Heart right ventricle (tissue), 16 donors: Measurements from ENCODE around the gene SH3PXD2B. TPM values are rescaled to one million over a fixed set of nuclear protein-coding genes. Genes with fewer than 3 reads are reported as not detected.

Experiments used
- ATAC-seq, 8 donors: fragments of 200-7000 bp; cut with Tn5 transposase; one replicate each; pipeline ENCODE4 v1.9.1; 2020; ENCODE audit warnings: mild to moderate bottlenecking in 8 of 8, moderate library complexity in 8 of 8, moderate number of reproducible peaks in 1 of 8
- DNase-seq, 2 donors: peaks; one replicate each; pipeline ENCODE4 v3.0.0-alpha.2; 2020
- H3K27ac ChIP-seq, 10 donors: fragments of 200-600 bp; sonication (generic) in 2 of 10; one replicate each; pipeline versions ENCODE4 v1.5.0 to v1.8.0; 2020 to 2022; ENCODE audit warnings: mild to moderate bottlenecking in 3 of 10
- H3K27me3 ChIP-seq, 7 donors: fragments of 200-600 bp; one replicate each; pipeline ENCODE4 v1.8.0; 2021 to 2022; ENCODE audit warnings: mild to moderate bottlenecking in 2 of 7
- H3K36me3 ChIP-seq, 9 donors: fragments of 200-600 bp; sonication (generic) in 1 of 9; one replicate each; pipeline versions ENCODE4 v1.5.0 to v1.8.0; 2020 to 2022; ENCODE audit warnings: mild to moderate bottlenecking in 2 of 9
- H3K4me1 ChIP-seq, 9 donors: fragments of 200-600 bp; sonication (generic) in 1 of 9; one replicate each; pipeline versions ENCODE4 v1.5.0 to v1.8.0; 2020 to 2022; ENCODE audit warnings: mild to moderate bottlenecking in 4 of 9
- H3K4me3 ChIP-seq, 10 donors: fragments of 200-600 bp; sonication (generic) in 2 of 10; one replicate each; pipeline versions ENCODE4 v1.5.0 to v1.8.0; 2020 to 2022; ENCODE audit warnings: mild to moderate bottlenecking in 7 of 10, moderate library complexity in 2 of 10
- H3K9me3 ChIP-seq, 11 donors: fragments of 200-600 bp in 10 of 11; sonication (generic) in 2 of 11; one replicate each; pipeline versions ENCODE4 v1.5.0 to v1.8.0; 2013 to 2022; ENCODE audit warnings: mild to moderate bottlenecking in 2 of 11, control low read depth in 1 of 11, moderate library complexity in 1 of 11
- WGBS, 2 donors: extraction: QIAGEN DNeasy Blood & Tissue Kit; methylation state at CpG; one replicate each; pipeline ENCODE4 v1.1.7; 2013; ENCODE audit warnings: inconsistent platforms in 1 of 2; 5-methylcytosine and 5-hydroxymethylcytosine counted together
- intact Hi-C, 10 donors: fragments of 100-400 bp; cut with DNase I; formaldehyde crosslinking; loops; one replicate each; pipeline versions ENCODE4 v1.11.1 to v1.14.2; 2022
- polyA plus RNA-seq, 2 donors: library from polyadenylated mRNA; stranded (reverse); fragments of 200-250 nt; gene quantifications; one replicate each; pipeline ENCODE4 v1.2.3, GENCODE V29; 2013
- total RNA-seq, 10 donors: library from RNA; stranded (reverse); fragmentation: NEBNext Ultra II Directional in 3 of 10; extraction: Animal tissue kit (Norgen Biotek cat#: 25700) in 3 of 10; gene quantifications; one replicate each; pipeline versions ENCODE4 v1.2.1 to v1.2.4, GENCODE V29; 2021 to 2023
- TF ChIP-seq, protein P1 (sequence below), 9 donors: fragments of 200-600 bp; sonication (generic) in 2 of 9; IDR thresholded peaks; one replicate each; pipeline versions ENCODE4 v1.5.0 to v1.8.0; 2021 to 2022; ENCODE audit warnings: antibody characterized with exemption in 9 of 9, mild to moderate bottlenecking in 5 of 9, moderate library complexity in 1 of 9
- donor health status: Arrhythmogenic right ventricular cardiomyopathy.
- donor health status: ischemic (EF 13 %, LVEDD 7.1; RV severe dilation, severe dysfunction).
- donor health status: healthy with polysubstance abuse.
- donor health status: DM: no; HTN: yes; CAD: no.
- donor health status: DM: no; HTN: no; CAD: no.
- donor health status: ischemic (EF 25% LVEDD 6.9; RV normal size, moderate dysfunction).
- donor health status: ischemic (EF 25% LVEDD 5.7; RV mildly dilated, moderate dysfunction).
- donor health status: healthy.
- donor health status: DM: yes; HTN: yes; CAD: no.
- donor health status: Ischemic cardiomyopathy.
- donor health status: ischemic (EF 35%, LVEDD 5.7; RV mildly dilated, moderate dysfunction).
- donor health status: nonischemic (EF 11% LVEDD 7.7; RV severe dilation, severe dysfunction).
- donor health status: DM: yes; HTN: yes; CAD: no.
- donor health status: PGD.
- donor health status: ischemic (EF 29% LVEDD 5.4; RV normal size, mild dysfunction).
- donor health status: nonischemic (EF 23%, LVEDD 6.1; RV moderate dilation, normal function).

Gene SH3PXD2B
- total and polyA plus RNA-seq, 12 donors, result 1.8 to 12.5 (median 5.5) TPM

- Histone ChIP-seq H3K36me3 (peaks cover 0 to 81% (median 0%) of the 10 kb centered on the region in 9 donors), H3K4me3 (no peak overlapping the region), H3K27ac (no peak overlapping the region), H3K9me3 (no peaks in the 10 kb centered on the region), H3K27me3 (no peaks in the 10 kb centered on the region), H3K4me1 (peaks cover 0 to 9% (median 0%) of the 10 kb centered on the region in 9 donors)
- 87 to 94% methylated on average over 3 of the region's 3 CpGs for WGBS, 2 donors
- intact Hi-C loops, result no loop called here
- DNase-seq, result no peak
- ATAC-seq, result no peak
- TF ChIP-seq, protein P1, sequence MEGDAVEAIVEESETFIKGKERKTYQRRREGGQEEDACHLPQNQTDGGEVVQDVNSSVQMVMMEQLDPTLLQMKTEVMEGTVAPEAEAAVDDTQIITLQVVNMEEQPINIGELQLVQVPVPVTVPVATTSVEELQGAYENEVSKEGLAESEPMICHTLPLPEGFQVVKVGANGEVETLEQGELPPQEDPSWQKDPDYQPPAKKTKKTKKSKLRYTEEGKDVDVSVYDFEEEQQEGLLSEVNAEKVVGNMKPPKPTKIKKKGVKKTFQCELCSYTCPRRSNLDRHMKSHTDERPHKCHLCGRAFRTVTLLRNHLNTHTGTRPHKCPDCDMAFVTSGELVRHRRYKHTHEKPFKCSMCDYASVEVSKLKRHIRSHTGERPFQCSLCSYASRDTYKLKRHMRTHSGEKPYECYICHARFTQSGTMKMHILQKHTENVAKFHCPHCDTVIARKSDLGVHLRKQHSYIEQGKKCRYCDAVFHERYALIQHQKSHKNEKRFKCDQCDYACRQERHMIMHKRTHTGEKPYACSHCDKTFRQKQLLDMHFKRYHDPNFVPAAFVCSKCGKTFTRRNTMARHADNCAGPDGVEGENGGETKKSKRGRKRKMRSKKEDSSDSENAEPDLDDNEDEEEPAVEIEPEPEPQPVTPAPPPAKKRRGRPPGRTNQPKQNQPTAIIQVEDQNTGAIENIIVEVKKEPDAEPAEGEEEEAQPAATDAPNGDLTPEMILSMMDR (IDR thresholded peaks at IDR 0.05), result no peak
These were observed 74.8 kb downstream of the SH3PXD2B start for GRCh38 chr5:172379481-172379880.

DNA sequence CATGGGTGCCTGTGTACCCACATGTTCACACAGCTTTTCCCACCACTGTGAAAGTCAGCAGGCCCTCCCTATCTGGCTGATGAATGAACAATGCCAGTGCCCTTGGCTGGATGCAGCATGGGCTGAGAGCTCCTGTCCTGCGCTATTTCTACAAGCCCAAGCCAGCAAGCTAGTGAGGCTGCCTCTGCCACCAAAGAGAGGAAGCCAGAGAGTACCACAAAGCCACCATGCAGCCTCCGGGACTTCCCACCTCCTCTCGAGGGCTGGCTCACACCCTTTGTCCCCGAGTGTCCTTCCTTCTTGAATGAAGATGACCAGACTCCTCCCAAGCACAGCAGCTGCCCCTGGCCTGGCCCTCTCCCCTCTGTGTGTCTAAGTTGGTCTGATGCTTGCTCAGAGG, 76.5 kb downstream of the SH3PXD2B start:
- Histone ChIP-seq H3K27me3 (no peaks in the 10 kb centered on the region), H3K4me3 (no peak overlapping the region), H3K36me3 (peaks cover 0 to 80% (median 0%) of the 10 kb centered on the region in 9 donors), H3K27ac (no peak overlapping the region), H3K4me1 (peaks cover 0 to 9% (median 0%) of the 10 kb centered on the region in 9 donors), H3K9me3 (no peaks in the 10 kb centered on the region)
- WGBS, 2 donors, result 74 to 88% methylated on average over 4 of the region's 4 CpGs
- no peak for ATAC-seq
- no peak for DNase-seq
- intact Hi-C loops, result no loop called here
- TF ChIP-seq, protein P1 (IDR thresholded peaks at IDR 0.05), result no peak

DNA sequence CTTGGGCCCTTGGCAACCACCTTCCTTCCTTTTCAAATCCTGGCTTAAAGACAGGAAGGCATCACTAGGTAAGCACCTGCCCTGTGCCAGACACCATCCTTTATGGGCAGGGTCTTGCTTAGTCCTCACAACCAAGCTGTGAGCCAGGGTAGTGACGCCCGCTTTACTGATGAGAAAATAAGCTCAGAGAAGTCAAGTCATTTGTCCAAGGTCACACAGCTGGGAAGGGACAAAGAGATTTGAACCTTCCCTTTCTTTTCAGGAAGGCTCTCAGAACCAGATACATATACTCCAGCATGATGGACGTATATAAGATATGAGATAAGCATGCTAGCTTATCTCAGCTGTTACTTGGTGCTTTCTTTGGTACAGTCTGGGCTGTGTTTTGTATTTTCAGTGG, 76.9 kb downstream of the SH3PXD2B start:
- no peak for ATAC-seq
- TF ChIP-seq, protein P1 (IDR thresholded peaks at IDR 0.05), result no peak
- peaks cover 0 to 9% (median 0%) of the 10 kb centered on the region in 9 donors for H3K4me1 ChIP-seq
- H3K27ac ChIP-seq, result no peak overlapping the region
- H3K36me3 ChIP-seq, result peaks cover 0 to 84% (median 0%) of the 10 kb centered on the region in 9 donors
- no peaks in the 10 kb centered on the region for H3K27me3 ChIP-seq
- DNase-seq, result no peak
- intact Hi-C loops, result no loop called here
- 93 to 95% methylated on average over 3 of the region's 3 CpGs for WGBS, 2 donors
- H3K4me3 ChIP-seq, result no peak overlapping the region
- H3K9me3 ChIP-seq, result peaks cover 0 to under 1% (median 0%) of the 10 kb centered on the region in 11 donors

DNA sequence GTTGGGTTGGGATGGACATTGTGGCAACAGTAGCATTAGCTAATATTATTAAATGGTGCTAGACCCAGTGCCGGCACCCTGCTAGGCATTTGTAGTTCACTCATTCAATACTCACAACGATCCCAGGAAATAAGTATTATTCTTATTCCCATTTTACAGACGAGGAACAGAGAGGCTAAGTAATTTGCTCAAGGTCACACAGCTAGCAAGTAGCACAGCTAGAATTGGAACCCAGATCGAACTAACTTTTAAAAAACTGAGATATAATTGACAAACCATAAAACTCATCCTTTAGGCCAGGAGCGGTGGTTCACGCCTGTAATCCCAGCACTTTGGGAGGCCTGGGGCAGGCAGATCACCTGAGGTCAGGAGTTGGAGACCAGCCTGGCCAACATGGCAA, 79.5 kb downstream of the SH3PXD2B start:
- no peaks in the 10 kb centered on the region for H3K27me3 ChIP-seq
- H3K4me1 ChIP-seq, result no peaks in the 10 kb centered on the region
- ATAC-seq (no peak), DNase-seq (no peak)
- H3K27ac ChIP-seq, result no peak overlapping the region
- peaks cover 0 to 22% (median 11%) of the 10 kb centered on the region in 11 donors for H3K9me3 ChIP-seq
- 97% methylated on average over 6 of the region's 6 CpGs for WGBS, 2 donors
- peaks cover 0 to 81% (median 5%) of the 10 kb centered on the region in 9 donors for H3K36me3 ChIP-seq
- TF ChIP-seq, protein P1 (IDR thresholded peaks at IDR 0.05), result no peak
- intact Hi-C loops, result no loop called here
- no peak overlapping the region for H3K4me3 ChIP-seq
